ENCODE results near the gene EEF1G.

The EEF1G gene

DNA sequence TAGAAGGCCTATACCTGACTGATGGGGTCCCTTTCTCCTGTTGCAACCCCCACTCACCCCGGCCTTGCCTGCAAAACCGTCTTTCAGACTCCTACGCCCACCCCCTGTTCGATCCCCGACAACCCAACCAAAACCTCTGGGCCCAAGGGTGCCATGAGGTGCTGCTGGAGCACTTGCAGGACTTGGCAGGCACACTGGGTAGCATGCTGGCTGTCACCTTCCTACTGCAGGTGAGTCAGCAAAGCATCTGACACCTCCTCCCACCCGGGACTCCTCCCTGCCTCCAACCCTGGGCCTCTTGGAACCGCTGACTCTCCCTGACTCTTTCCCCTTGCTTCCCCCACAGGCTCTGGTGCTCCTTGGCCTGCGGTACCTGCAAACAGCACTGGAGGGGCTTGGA lies 40.6 kb upstream of the EEF1G start:
- TF ChIP-seq, protein P1, sequence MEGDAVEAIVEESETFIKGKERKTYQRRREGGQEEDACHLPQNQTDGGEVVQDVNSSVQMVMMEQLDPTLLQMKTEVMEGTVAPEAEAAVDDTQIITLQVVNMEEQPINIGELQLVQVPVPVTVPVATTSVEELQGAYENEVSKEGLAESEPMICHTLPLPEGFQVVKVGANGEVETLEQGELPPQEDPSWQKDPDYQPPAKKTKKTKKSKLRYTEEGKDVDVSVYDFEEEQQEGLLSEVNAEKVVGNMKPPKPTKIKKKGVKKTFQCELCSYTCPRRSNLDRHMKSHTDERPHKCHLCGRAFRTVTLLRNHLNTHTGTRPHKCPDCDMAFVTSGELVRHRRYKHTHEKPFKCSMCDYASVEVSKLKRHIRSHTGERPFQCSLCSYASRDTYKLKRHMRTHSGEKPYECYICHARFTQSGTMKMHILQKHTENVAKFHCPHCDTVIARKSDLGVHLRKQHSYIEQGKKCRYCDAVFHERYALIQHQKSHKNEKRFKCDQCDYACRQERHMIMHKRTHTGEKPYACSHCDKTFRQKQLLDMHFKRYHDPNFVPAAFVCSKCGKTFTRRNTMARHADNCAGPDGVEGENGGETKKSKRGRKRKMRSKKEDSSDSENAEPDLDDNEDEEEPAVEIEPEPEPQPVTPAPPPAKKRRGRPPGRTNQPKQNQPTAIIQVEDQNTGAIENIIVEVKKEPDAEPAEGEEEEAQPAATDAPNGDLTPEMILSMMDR (conservative IDR thresholded peaks at IDR 0.05; ENCODE audit: control insufficient read depth, insufficient read depth, low read depth, low read length) = no peak
- DNase-seq (ENCODE audit: low read depth) = no peak
- H3K4me3 ChIP-seq (ENCODE audit: control insufficient read depth, low read depth, low read length) = no peak overlapping the region

DNA sequence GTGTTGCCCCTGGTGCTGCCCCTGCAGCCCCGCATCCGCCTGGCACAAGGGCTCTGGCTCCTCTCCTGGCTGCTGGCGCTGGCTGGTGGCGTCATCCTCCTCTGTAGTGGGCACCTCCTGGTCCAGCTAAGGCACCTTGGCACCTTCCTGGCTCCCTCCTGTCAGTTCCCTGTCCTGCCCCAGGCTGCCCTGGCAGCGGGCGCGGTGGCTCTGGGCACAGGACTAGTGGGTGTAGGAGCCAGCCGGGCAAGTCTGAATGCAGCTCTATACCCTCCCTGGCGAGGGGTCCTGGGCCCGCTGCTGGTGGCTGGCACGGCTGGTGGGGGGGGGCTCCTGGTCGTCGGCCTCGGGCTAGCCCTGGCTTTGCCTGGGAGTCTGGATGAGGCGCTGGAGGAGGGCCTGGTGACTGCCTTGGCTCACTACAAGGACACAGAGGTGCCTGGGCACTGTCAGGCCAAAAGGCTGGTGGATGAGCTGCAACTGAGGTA lies 39.6 kb upstream of the EEF1G start:
- DNase-seq (ENCODE audit: low read depth) = no peak
- TF ChIP-seq, protein P1 (conservative IDR thresholded peaks at IDR 0.05; ENCODE audit: control insufficient read depth, insufficient read depth, low read depth, low read length) = no peak
- no peak overlapping the region for H3K4me3 ChIP-seq (ENCODE audit: control insufficient read depth, low read depth, low read length)

DNA sequence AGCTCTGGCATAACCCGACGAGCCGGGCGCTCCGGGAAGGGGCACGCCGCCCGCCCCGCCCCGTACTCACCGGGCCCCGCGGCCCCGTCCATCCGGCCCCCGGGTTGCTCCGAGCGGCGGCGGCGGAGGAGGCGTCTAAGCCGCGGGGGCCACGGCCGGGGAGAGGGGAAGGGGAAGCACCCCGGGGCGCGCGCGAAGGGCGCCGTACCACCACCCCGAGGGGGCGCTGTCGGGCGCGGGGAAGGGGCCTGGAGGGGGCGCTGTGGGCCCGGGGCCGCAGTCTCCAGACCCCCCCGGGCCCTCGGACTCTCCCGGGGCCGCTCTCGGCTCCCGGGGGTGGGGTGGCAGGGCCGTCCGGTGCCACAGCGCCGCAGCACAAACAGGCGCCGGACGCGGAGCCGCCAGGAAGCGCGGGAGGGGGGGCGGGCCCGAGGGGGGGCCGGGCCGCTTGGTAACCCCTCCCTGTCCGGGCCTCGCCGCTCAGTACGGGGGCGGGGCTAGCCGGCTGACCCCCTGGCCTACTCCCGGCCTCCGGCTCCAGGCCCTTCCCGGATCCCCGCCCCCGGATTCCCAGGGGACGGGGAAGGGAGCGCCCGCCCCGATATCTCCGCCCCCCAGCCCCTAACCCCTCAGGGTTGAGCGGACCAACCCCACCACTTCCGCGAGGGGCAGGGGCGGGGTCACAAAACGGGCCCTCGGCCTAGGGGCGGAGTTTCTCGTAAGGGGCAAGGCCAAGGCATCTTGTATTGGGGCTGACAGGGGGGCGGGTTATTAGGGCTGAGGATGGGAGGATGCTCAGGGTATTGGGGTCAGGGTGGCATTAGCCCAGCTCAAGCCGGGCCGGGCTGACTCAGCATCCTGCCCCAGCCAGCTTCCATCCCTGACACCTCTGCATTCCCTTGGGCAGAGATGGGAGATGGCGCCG lies 38.9 kb upstream of the EEF1G start, which contains the start of the genes EML3 and ROM1:
EML3 (minus strand) TSS at position 410 of the 925 bp plus-strand sequence; CDS start at position 92, 318 bp downstream.
ROM1 (plus strand) TSS at position 892 of the 925 bp plus-strand sequence; CDS start at position 917, 25 bp downstream.
- H3K4me3 ChIP-seq (ENCODE audit: control insufficient read depth, low read depth, low read length) = peak within 1 kb of the TSS; percentile 64
- DNase-seq (ENCODE audit: low read depth) = peak; percentile 87
- TF ChIP-seq, protein P1 (conservative IDR thresholded peaks at IDR 0.05; ENCODE audit: control insufficient read depth, insufficient read depth, low read depth, low read length) = peak; percentile 48

DNA sequence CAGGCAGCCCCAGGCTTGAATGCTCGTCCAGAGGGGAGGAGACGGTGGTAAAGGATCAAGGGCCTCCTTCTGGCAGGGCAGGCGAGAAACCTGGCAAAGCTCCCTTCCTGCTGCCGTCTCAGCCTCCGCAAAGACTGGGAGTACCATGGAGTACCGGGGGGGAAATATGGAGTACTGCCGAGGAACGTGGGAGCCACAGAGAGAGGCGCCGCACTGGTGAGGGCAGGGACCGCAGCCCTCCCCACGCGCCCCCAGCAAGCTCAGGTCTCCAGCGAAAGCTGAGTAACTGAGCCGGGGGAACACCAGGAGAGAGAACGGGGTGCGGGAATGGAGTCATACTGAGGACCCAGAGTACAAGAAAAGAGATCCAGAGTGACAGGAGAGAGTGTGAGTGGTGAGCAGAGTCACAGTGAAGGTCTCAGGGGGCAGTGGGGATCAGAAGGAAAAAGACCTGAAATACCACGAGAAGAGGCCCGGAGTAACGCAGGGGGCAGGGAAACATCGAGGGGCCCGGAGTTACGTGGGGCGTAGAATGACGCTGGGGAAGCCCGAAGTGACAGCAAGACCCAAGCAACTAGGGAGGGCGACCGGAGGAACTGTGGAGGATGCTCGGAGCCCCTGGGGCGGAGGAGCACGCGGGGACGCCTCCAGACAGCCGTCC lies 38.1 kb upstream of the EEF1G start:
- peak; percentile 76 for DNase-seq (ENCODE audit: low read depth)
- TF ChIP-seq, protein P1 (conservative IDR thresholded peaks at IDR 0.05; ENCODE audit: control insufficient read depth, insufficient read depth, low read depth, low read length) = no peak

DNA sequence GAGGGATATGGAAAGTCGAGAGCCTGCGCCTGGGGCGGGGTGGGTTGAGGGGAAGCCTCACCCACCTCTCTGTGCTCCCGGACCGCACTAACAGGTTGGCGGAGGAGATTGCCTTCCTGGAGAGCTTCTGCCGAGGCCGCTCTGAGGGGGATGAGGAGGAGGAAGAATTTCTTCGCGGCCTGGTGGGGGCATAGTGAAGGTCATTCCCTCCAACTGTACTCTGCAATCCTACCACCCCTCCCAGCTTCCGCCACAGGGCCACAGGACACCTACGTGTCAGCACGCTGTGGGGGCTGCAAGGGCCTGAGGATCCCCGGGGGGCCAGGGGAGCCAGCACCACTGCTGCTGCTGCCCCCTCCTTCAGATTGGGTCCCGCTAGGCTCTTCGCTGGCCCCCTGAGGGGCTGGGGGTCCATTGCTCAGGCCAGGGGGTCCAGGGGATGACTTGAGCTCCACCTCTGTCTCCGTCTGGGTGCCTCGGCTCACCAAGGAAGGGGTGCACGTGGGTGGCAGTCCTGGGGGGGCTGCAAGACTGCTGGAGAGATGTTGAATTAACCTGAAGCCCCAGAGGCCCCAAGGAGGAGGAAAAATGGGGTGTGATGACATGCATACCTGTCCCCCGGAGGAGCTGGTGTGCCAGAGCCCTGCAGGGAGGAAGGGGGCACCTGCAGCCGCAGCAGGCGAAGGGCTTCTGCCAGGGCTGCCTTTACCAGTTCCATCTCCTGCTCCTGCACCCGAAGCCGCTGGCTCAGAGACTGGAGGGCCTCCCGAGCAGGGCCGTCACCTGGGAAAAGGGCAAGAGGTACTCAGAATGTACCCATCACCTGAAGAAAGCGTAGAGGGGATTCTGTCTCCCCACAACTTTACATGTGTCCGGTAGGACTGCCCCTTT lies 37.4 kb upstream of the EEF1G start:
- DNase-seq (ENCODE audit: low read depth) = no peak
- H3K4me3 ChIP-seq (ENCODE audit: control insufficient read depth, low read depth, low read length) = peak overlapping the region; percentile 64
- TF ChIP-seq, protein P1 (conservative IDR thresholded peaks at IDR 0.05; ENCODE audit: control insufficient read depth, insufficient read depth, low read depth, low read length) = no peak

More for the DNA sequence above, 38.1 kb upstream of the EEF1G start:
- H3K4me3 ChIP-seq (ENCODE audit: control insufficient read depth, low read depth, low read length) = peak overlapping the region; percentile 64

DNA sequence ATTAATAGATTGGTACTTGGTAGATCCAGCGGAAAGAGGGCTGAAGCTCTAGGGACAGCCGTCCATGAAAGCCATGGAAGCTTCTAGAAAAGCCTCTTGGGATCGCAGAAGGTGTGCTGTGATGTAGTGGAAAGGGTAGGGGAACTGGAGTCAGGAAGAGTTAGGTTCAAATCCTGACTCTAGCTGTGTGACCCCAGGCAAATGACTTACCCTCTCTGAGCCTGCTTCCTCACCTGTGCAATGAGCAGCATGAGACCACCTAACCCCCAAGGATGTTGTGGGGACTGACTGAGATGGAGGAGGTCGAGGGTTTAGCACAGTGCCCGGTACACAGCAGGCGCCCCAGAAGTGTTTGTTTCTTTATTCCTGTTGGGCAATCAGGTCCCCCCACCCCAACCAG lies 36.7 kb upstream of the EEF1G start:
- TF ChIP-seq, protein P1 (conservative IDR thresholded peaks at IDR 0.05; ENCODE audit: control insufficient read depth, insufficient read depth, low read depth, low read length) = no peak
- no peak overlapping the region for H3K4me3 ChIP-seq (ENCODE audit: control insufficient read depth, low read depth, low read length)
- no peak for DNase-seq (ENCODE audit: low read depth)
